Mesendoderm (in vitro differentiated cells): Measurements from ENCODE around the gene TPP1.

ENCODE experiments used
- DNase-seq: peaks from one replicate; pipeline ENCODE4 v3.0.0; 2013
- H2AK5ac ChIP-seq: 2 replicates; pipeline ENCODE4 v1.6.1; 2013; ENCODE audit warnings: low read length, inconsistent platforms
- H2BK120ac ChIP-seq: 2 replicates; pipeline ENCODE4 v1.6.1; 2013; ENCODE audit warnings: low read depth, mild to moderate bottlenecking, low read length, moderate library complexity, mixed read lengths
- H2BK15ac ChIP-seq: replicated peaks from 2 replicates; pipeline ENCODE4 v1.6.1; 2013; ENCODE audit warnings: low read depth, mild to moderate bottlenecking, moderate library complexity
- H2BK5ac ChIP-seq: 2 replicates; pipeline ENCODE4 v1.6.1; 2013; ENCODE audit warnings: low read length, inconsistent platforms
- H3K18ac ChIP-seq: 2 replicates; pipeline ENCODE4 v1.6.1; 2013; ENCODE audit warnings: mild to moderate bottlenecking, low read length, mixed read lengths
- H3K23ac ChIP-seq: one replicate; pipeline ENCODE4 v1.6.1; 2013; ENCODE audit warnings: low read length
- H3K27ac ChIP-seq: 2 replicates; pipeline ENCODE4 v1.5.1; 2013; ENCODE audit warnings: low read depth, mild to moderate bottlenecking, inconsistent platforms, low read length, moderate library complexity
- H3K27me3 ChIP-seq: 2 replicates; pipeline ENCODE4 v1.6.1; 2013; ENCODE audit warnings: low read length, control low read depth, mild to moderate bottlenecking, inconsistent platforms; ENCODE audit not compliant: insufficient read depth, poor library complexity
- H3K36me3 ChIP-seq: 2 replicates; pipeline ENCODE4 v1.6.1; 2013; ENCODE audit warnings: low read length, inconsistent platforms; ENCODE audit not compliant: control insufficient read depth, insufficient read depth
- H3K4ac ChIP-seq: one replicate; pipeline ENCODE4 v1.6.1; 2013; ENCODE audit warnings: low read depth, mild to moderate bottlenecking, low read length, moderate library complexity
- H3K4me1 ChIP-seq: 2 replicates; pipeline ENCODE4 v1.6.1; 2013; ENCODE audit warnings: low read depth, low read length, inconsistent platforms; ENCODE audit not compliant: control insufficient read depth
- H3K4me2 ChIP-seq: 2 replicates; pipeline ENCODE4 v1.6.1; 2013; ENCODE audit warnings: low read length
- H3K4me3 ChIP-seq: 2 replicates; pipeline ENCODE4 v1.5.1; 2013; ENCODE audit warnings: mild to moderate bottlenecking, low read length
- H3K56ac ChIP-seq: one replicate; pipeline ENCODE4 v1.6.1; 2013; ENCODE audit warnings: low read length
- H3K79me1 ChIP-seq: 2 replicates; pipeline ENCODE4 v1.6.1; 2013; ENCODE audit warnings: low read length, inconsistent platforms
- H3K79me2 ChIP-seq: 2 replicates; pipeline ENCODE4 v1.6.1; 2013; ENCODE audit warnings: mild to moderate bottlenecking, low read length; ENCODE audit not compliant: control insufficient read depth, insufficient read depth
- H3K9ac ChIP-seq: 2 replicates; pipeline ENCODE4 v1.6.1; 2013; ENCODE audit warnings: low read length, inconsistent platforms
- H4K5ac ChIP-seq: one replicate; pipeline ENCODE4 v1.6.1; 2013; ENCODE audit warnings: low read length
- H4K8ac ChIP-seq: one replicate; pipeline ENCODE4 v1.6.1; 2013; ENCODE audit warnings: low read depth, mild to moderate bottlenecking, control low read depth, low read length, moderate library complexity
- WGBS: extraction: QIAGEN DNeasy Blood & Tissue Kit; methylation state at CpG from one replicate; pipeline ENCODE4 v1.1.7; 2013; ENCODE audit warnings: low lambda C conversion rate, missing lambda C conversion rate; ENCODE audit not compliant: insufficient coverage; ENCODE audit errors: extremely low coverage; 5-methylcytosine and 5-hydroxymethylcytosine counted together

TPP1 gene

GRCh38 chr11:6623391-6624363, 4.5 kb upstream of the TPP1 start:
- no peak overlapping the region for H2BK5ac ChIP-seq
- H3K79me1 ChIP-seq: peaks cover 3% of the 10 kb centered on the region
- H3K4me1 ChIP-seq: no peaks in the 10 kb centered on the region
- H2BK15ac ChIP-seq: no peak overlapping the region
- no peak overlapping the region for H3K18ac ChIP-seq
- no peak overlapping the region for H3K4ac ChIP-seq
- peaks cover under 1% of the 10 kb centered on the region for H3K79me2 ChIP-seq
- H4K8ac ChIP-seq: no peak overlapping the region
- no peak overlapping the region for H2BK120ac ChIP-seq
- no peaks in the 10 kb centered on the region for H3K27me3 ChIP-seq
- H3K27ac ChIP-seq: no peak overlapping the region
- no peaks in the 10 kb centered on the region for H3K36me3 ChIP-seq
- H4K5ac ChIP-seq: no peak overlapping the region
- no peak overlapping the region for H3K23ac ChIP-seq
- no peak overlapping the region for H3K56ac ChIP-seq
- no peak overlapping the region for H3K9ac ChIP-seq
- no peak overlapping the region for H3K4me2 ChIP-seq
- WGBS: no CpG with 5 or more reads among the region's 31 CpGs
- H3K4me3 ChIP-seq: no peak overlapping the region
- no peak for DNase-seq
- no peak overlapping the region for H2AK5ac ChIP-seq

GRCh38 chr11:6622261-6623171, 3.3 kb upstream of the TPP1 start:
- Histone ChIP-seq H3K4me2 (no peak overlapping the region), H4K5ac (no peak overlapping the region), H3K79me1 (peaks cover 5% of the 10 kb centered on the region), H3K79me2 (peaks cover 2% of the 10 kb centered on the region), H4K8ac (no peak overlapping the region), H3K18ac (no peak overlapping the region), H3K4me3 (no peak overlapping the region), H2BK120ac (no peak overlapping the region), H3K23ac (no peak overlapping the region), H2BK15ac (no peak overlapping the region), H3K36me3 (no peaks in the 10 kb centered on the region), H3K4me1 (no peaks in the 10 kb centered on the region), H3K27me3 (no peaks in the 10 kb centered on the region), H2BK5ac (no peak overlapping the region), H2AK5ac (no peak overlapping the region), H3K9ac (no peak overlapping the region), H3K56ac (no peak overlapping the region), H3K27ac (no peak overlapping the region), H3K4ac (no peak overlapping the region)
- DNase-seq: no peak
- WGBS: no CpG with 5 or more reads among the region's 24 CpGs

- Histone ChIP-seq H2BK5ac (no peak overlapping the region), H3K23ac (no peak overlapping the region), H2AK5ac (no peak overlapping the region), H2BK15ac (no peak overlapping the region), H3K18ac (no peak overlapping the region), H3K27ac (no peak overlapping the region), H3K4me2 (no peak overlapping the region), H4K8ac (no peak overlapping the region), H3K4me1 (no peaks in the 10 kb centered on the region), H3K79me2 (peaks cover 2% of the 10 kb centered on the region), H3K56ac (no peak overlapping the region), H3K79me1 (peaks cover 5% of the 10 kb centered on the region), H2BK120ac (no peak overlapping the region), H3K27me3 (no peaks in the 10 kb centered on the region), H3K4me3 (no peak overlapping the region), H4K5ac (no peak overlapping the region), H3K36me3 (no peaks in the 10 kb centered on the region), H3K9ac (no peak overlapping the region), H3K4ac (no peak overlapping the region)
- DNase-seq: no peak
- no CpG with 5 or more reads among the region's 16 CpGs for WGBS
Observed at GRCh38 chr11:6621711-6622211, 2.5 kb upstream of the TPP1 start.

- Histone ChIP-seq H3K4me3 (no peak overlapping the region), H3K27ac (no peak overlapping the region), H2BK5ac (no peak overlapping the region), H3K36me3 (no peaks in the 10 kb centered on the region), H4K5ac (no peak overlapping the region), H3K23ac (no peak overlapping the region), H3K4me1 (no peaks in the 10 kb centered on the region), H2AK5ac (no peak overlapping the region), H3K27me3 (no peaks in the 10 kb centered on the region), H3K4ac (no peak overlapping the region), H3K4me2 (no peak overlapping the region), H2BK15ac (no peak overlapping the region), H3K18ac (no peak overlapping the region), H2BK120ac (no peak overlapping the region), H3K56ac (no peak overlapping the region), H3K79me1 (peaks cover 5% of the 10 kb centered on the region), H3K79me2 (peaks cover 2% of the 10 kb centered on the region), H4K8ac (no peak overlapping the region), H3K9ac (no peak overlapping the region)
- whole genome bisulfite sequencing: no CpG with 5 or more reads among the region's 1 CpG
- no peak for DNase-seq
Observed at GRCh38 chr11:6620636-6621035, 1.4 kb upstream of the TPP1 start.

GRCh38 chr11:6618117-6619003, 862 bp downstream of the TPP1 start:
- no CpG with 5 or more reads among the region's 15 CpGs for WGBS
- DNase-seq: peak; percentile 67
- no peak overlapping the region for H4K8ac ChIP-seq

More at GRCh38 chr11:6618117-6619003, 862 bp downstream of the TPP1 start:
- Histone ChIP-seq H3K23ac (no peak overlapping the region), H3K79me1 (peaks cover 5% of the 10 kb centered on the region), H2AK5ac (no peak overlapping the region), H3K4me2 (peak overlapping the region; percentile 99), H3K4me1 (no peaks in the 10 kb centered on the region), H2BK15ac (no peak overlapping the region), H3K4me3 (peak overlapping the region; percentile 71), H4K5ac (peak overlapping the region; percentile 97), H3K27me3 (no peaks in the 10 kb centered on the region), H3K27ac (no peak overlapping the region), H3K4ac (no peak overlapping the region), H3K56ac (peak overlapping the region; percentile 85), H3K36me3 (no peaks in the 10 kb centered on the region), H3K9ac (peak overlapping the region; percentile 75), H2BK5ac (no peak overlapping the region), H2BK120ac (no peak overlapping the region), H3K18ac (no peak overlapping the region), H3K79me2 (peaks cover 2% of the 10 kb centered on the region)
